BJ (cell line): ENCODE measurements around the gene MDGA2. TPM values are rescaled to one million over a fixed set of nuclear protein-coding genes. Genes with fewer than 3 reads are reported as not detected.

Source experiments
- CTCF ChIA-PET: fragments of 350-600 bp; formaldehyde crosslinking; extraction: SDS; loops from one replicate; lab custom pipeline; 2021; ENCODE audit warnings: antibody characterized with exemption, inconsistent platforms; lab: Yijun Ruan, JAX
- POLR2A ChIA-PET: fragments of 300-600 bp; sonication (Branson Sonifier 250); formaldehyde crosslinking; extraction: SDS; loops from one replicate; lab custom pipeline; 2021; ENCODE audit warnings: antibody characterized with exemption; lab: Charles Lee
- DNase-seq: peaks from one replicate; pipeline ENCODE4 v3.0.0-alpha.2; 2011; ENCODE audit warnings: low read depth
- H3K27me3 ChIP-seq: 2 replicates; pipeline ENCODE4 v1.6.0; 2011; ENCODE audit warnings: low read length; ENCODE audit not compliant: control insufficient read depth, insufficient read depth
- H3K36me3 ChIP-seq: 2 replicates; pipeline ENCODE4 v1.5.1; 2011; ENCODE audit warnings: low read length; ENCODE audit not compliant: control insufficient read depth, insufficient read depth
- H3K4me3 ChIP-seq: 2 replicates; pipeline ENCODE4 v1.5.1; 2011; ENCODE audit warnings: low read depth, mild to moderate bottlenecking, control low read depth, low read length
- CTCF ChIP-seq: IDR thresholded peaks from 2 replicates; pipeline ENCODE4 v1.5.1; 2011; ENCODE audit warnings: low read depth, mild to moderate bottlenecking, control low read depth, inconsistent platforms, low read length, moderate library complexity; ENCODE audit not compliant: insufficient read depth
- polyA plus RNA-seq: library from polyadenylated mRNA; depleted of rRNA; stranded (reverse); fragments of >200 nt; gene quantifications from 2 replicates; pipeline ENCODE4 v1.2.3, GENCODE V29; 2011

The MDGA2 gene
- polyA plus RNA-seq, 1 experiment: not detected

GRCh38 chr14:47483449-47483848, 192.0 kb downstream of the MDGA2 start:
- CTCF ChIA-PET: interaction anchor here (1.4 kb wide), 1 partner anchor 9 kb away, joined by 4 read pairs; no protein-coding TSS in a partner anchor
- POLR2A ChIA-PET: no interaction called here
- no peak for DNase-seq
- Histone ChIP-seq H3K4me3 (no peak overlapping the region), H3K27me3 (no peaks in the 10 kb centered on the region), H3K36me3 (no peaks in the 10 kb centered on the region)
- TF ChIP-seq CTCF: no peak

GRCh38 chr14:47471075-47471474, 204.3 kb downstream of the MDGA2 start:
- H3K27me3 ChIP-seq: no peaks in the 10 kb centered on the region
- CTCF ChIA-PET: no interaction called here
- POLR2A ChIA-PET: no interaction called here
- no peak overlapping the region for H3K4me3 ChIP-seq
- no peak for TF ChIP-seq CTCF
- H3K36me3 ChIP-seq: no peaks in the 10 kb centered on the region
- DNase-seq: no peak

- no peak overlapping the region for H3K4me3 ChIP-seq
- DNase-seq: no peak
- H3K36me3 ChIP-seq: no peaks in the 10 kb centered on the region
- CTCF ChIA-PET: no interaction called here
- no peaks in the 10 kb centered on the region for H3K27me3 ChIP-seq
- TF ChIP-seq CTCF: no peak
- POLR2A ChIA-PET: no interaction called here
Observed at GRCh38 chr14:47466916-47467315, 208.5 kb downstream of the MDGA2 start.

- no peaks in the 10 kb centered on the region for H3K36me3 ChIP-seq
- H3K27me3 ChIP-seq: no peaks in the 10 kb centered on the region
- TF ChIP-seq CTCF: no peak
- no peak for DNase-seq
- H3K4me3 ChIP-seq: no peak overlapping the region
- ChIA-PET CTCF (interaction anchor here (1.2 kb wide), 1 partner anchor 14 kb away, joined by 3 read pairs; no protein-coding TSS in a partner anchor), POLR2A (no interaction called here)
Observed at GRCh38 chr14:47454025-47454424, 221.4 kb downstream of the MDGA2 start.

- H3K4me3 ChIP-seq: no peak overlapping the region
- TF ChIP-seq CTCF: no peak
- no peaks in the 10 kb centered on the region for H3K36me3 ChIP-seq
- ChIA-PET CTCF (no interaction called here), POLR2A (no interaction called here)
- no peak for DNase-seq
- H3K27me3 ChIP-seq: no peaks in the 10 kb centered on the region
Observed at GRCh38 chr14:47447076-47447475, 228.3 kb downstream of the MDGA2 start.
